Measurements from ENCODE around the gene FOXA2.

Gene FOXA2

DNA sequence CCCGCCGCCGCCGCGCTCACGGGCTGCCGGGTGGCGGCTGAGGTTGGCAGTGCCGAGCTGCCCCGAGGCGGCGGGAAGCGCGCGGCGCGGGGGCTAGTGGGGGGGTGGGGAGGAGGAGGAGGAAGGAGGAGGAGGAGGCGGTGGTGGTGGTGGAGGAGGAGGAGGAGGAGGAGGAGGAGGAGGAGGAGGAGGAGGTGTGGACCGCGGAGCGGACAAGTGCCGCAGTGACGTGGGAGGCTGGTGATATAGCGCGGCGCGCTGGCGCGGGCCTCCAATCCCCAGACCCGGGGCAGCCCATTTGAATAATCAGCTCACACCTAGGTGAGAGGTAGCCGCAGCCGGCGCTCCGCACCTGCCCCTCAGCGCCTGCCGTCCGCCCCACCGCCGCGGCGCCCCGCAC lies at the start of gene FOXA2:
Gene FOXA2 (minus strand): TSS at position 51 of the 400 bp plus-strand sequence. CDS start 294 bp downstream, outside the sequence.
- DNase-seq (ENCODE audit: low read depth, low spot score) = no peak
- ChIA-PET POLR2A (no interaction called here), CTCF (no interaction called here)
- H3K4me3 ChIP-seq (ENCODE audit: low read depth, low read length) = no peak within 1 kb of the TSS
- TF ChIP-seq, protein P1, sequence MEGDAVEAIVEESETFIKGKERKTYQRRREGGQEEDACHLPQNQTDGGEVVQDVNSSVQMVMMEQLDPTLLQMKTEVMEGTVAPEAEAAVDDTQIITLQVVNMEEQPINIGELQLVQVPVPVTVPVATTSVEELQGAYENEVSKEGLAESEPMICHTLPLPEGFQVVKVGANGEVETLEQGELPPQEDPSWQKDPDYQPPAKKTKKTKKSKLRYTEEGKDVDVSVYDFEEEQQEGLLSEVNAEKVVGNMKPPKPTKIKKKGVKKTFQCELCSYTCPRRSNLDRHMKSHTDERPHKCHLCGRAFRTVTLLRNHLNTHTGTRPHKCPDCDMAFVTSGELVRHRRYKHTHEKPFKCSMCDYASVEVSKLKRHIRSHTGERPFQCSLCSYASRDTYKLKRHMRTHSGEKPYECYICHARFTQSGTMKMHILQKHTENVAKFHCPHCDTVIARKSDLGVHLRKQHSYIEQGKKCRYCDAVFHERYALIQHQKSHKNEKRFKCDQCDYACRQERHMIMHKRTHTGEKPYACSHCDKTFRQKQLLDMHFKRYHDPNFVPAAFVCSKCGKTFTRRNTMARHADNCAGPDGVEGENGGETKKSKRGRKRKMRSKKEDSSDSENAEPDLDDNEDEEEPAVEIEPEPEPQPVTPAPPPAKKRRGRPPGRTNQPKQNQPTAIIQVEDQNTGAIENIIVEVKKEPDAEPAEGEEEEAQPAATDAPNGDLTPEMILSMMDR (IDR thresholded peaks at IDR 0.05; ENCODE audit: insufficient read depth, low read length, missing control alignments) = no peak

DNA sequence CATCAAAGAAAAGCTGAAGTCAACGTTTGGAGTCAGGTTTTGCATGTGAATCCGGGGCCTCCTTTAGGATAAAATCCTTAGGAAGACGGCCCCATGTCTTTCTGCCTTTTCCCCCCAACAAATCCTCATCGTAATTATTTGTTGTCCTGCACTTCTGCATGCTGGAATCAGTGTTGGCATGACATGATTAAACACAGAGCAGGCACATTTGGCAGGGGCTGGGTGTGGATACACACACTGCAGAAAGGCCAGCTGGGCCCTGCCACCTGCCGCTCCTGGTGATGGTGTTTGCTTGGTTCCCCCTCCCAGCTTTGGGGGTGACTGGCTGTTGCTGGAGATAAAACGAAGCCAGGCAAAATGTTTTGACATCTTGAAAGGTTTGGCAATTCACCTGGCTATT lies 46.3 kb upstream of the FOXA2 start:
- ChIA-PET CTCF (no interaction called here), POLR2A (no interaction called here)
- TF ChIP-seq, protein P1 (IDR thresholded peaks at IDR 0.05; ENCODE audit: insufficient read depth, low read length, missing control alignments) = no peak
- H3K4me3 ChIP-seq (ENCODE audit: low read depth, low read length) = no peak overlapping the region
- no peak for DNase-seq (ENCODE audit: low read depth, low spot score)

DNA sequence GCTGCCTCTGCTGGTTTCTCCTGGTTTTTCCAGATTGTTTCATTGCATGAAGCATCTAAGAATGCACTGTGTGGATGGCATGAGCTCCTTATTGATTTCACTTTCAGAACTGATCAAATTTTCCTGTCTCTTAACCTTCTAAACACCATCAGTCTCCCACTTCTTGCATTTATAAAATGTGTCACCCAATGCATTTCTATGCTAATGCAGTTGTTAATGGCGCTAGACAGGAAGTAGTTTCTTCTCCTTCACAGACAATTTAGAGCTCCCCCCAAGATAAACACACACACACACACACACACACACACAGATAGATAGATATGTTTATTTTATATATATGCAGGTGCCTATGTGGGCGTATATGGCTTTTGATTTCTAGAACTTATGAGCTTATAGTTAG lies 45.6 kb upstream of the FOXA2 start:
- DNase-seq (ENCODE audit: low read depth, low spot score) = no peak
- ChIA-PET CTCF (no interaction called here), POLR2A (no interaction called here)
- H3K4me3 ChIP-seq (ENCODE audit: low read depth, low read length) = no peak overlapping the region
- TF ChIP-seq, protein P1 (IDR thresholded peaks at IDR 0.05; ENCODE audit: insufficient read depth, low read length, missing control alignments) = no peak

DNA sequence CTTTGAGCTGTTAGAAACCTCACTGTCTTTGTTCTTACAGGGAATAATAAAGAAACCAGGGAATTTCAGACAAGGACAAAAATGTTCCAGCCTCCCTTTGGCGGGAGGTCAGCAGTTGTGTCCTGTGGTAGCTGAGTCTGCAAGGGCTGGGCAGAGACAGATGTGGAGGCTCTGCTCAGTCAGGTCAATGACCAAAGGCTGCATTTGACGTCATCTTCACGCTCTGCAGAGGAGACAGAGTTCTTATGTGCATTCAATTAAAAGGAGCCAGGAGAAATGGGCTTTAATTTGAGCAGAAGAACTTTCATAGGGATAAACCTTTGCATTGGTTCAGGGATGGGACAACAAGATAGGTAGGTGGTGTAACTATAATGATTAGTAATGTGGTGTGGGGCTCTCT lies 45.1 kb upstream of the FOXA2 start:
- ChIA-PET CTCF (no interaction called here), POLR2A (no interaction called here)
- TF ChIP-seq, protein P1 (IDR thresholded peaks at IDR 0.05; ENCODE audit: insufficient read depth, low read length, missing control alignments) = no peak
- H3K4me3 ChIP-seq (ENCODE audit: low read depth, low read length) = no peak overlapping the region
- no peak for DNase-seq (ENCODE audit: low read depth, low spot score)

DNA sequence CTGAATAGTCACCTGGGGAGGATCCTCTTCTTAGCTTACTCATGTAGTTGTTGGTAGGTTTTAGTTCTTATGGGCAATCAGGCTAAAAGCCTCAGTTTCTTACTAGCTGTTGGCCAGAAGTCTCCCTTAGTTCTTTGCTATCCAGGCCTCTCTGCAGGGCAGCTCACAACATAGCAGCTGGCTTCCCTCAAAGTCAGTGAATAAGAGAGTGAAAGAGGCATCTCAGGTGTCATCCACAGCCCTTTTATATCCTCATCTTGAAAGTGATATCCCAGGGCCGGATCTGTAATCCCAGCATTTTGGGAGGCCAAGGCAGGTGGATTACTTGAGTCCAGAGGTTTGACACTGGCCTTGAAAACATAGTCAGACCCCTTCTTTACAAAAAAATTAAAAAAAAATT lies 42.1 kb upstream of the FOXA2 start:
- no peak overlapping the region for H3K4me3 ChIP-seq (ENCODE audit: low read depth, low read length)
- no peak for DNase-seq (ENCODE audit: low read depth, low spot score)
- TF ChIP-seq, protein P1 (IDR thresholded peaks at IDR 0.05; ENCODE audit: insufficient read depth, low read length, missing control alignments) = no peak
- ChIA-PET POLR2A (no interaction called here), CTCF (no interaction called here)

DNA sequence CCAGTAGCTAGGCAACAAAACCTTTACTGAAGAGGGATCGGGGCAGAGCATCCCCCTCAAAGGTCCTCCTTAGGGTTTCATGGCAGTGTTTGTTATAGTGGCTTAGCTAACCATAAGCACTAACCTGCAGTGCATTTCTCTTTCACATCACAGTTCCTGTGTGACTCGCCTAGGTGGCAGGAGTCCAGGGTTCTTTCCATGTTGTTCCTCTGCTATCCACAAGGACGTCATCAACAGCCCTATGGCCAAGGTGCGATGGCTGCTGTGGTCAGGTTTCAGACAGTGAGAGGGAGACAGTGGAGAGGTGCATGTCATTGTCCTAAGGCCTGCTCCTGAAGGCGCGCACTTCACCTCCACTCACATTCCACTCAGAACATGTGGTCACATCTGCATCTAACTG lies 38.8 kb upstream of the FOXA2 start:
- DNase-seq (ENCODE audit: low read depth, low spot score) = no peak
- CTCF ChIA-PET = no interaction called here
- TF ChIP-seq, protein P1 (IDR thresholded peaks at IDR 0.05; ENCODE audit: insufficient read depth, low read length, missing control alignments) = no peak
- POLR2A ChIA-PET = no interaction called here
- H3K4me3 ChIP-seq (ENCODE audit: low read depth, low read length) = no peak overlapping the region
